Measurements from ENCODE around the gene WDR18.

WDR18 gene

GRCh38 chr19:1038978-1039645, 55.0 kb downstream of the WDR18 start:
- TF ChIP-seq CTCF (conservative IDR thresholded peaks at IDR 0.05; ENCODE audit: low read length): no peak
- DNase-seq (ENCODE audit: low read depth): peak; percentile 58
- H3K4me3 ChIP-seq (ENCODE audit: low read length): no peak overlapping the region; the same call in 1 of the 2 replicates

GRCh38 chr19:1039646-1040475, 55.7 kb downstream of the WDR18 start, which contains the start of gene ABCA7:
Gene ABCA7 (plus strand): TSS chr19:1040107. CDS start chr19:1041362, 1,255 bp downstream.
- TF ChIP-seq CTCF (conservative IDR thresholded peaks at IDR 0.05; ENCODE audit: low read length): no peak
- peak within 1 kb of the TSS; percentile 59 for H3K4me3 ChIP-seq (ENCODE audit: low read length)
- peak; percentile 97 for DNase-seq (ENCODE audit: low read depth)

GRCh38 chr19:1040476-1041271, 56.5 kb downstream of the WDR18 start:
- H3K4me3 ChIP-seq (ENCODE audit: low read length): peak overlapping the region; percentile 59
- peak; percentile 96 for DNase-seq (ENCODE audit: low read depth)
- no peak for TF ChIP-seq CTCF (conservative IDR thresholded peaks at IDR 0.05; ENCODE audit: low read length)

GRCh38 chr19:1041272-1041834, 57.2 kb downstream of the WDR18 start:
- DNase-seq (ENCODE audit: low read depth): no peak
- peak overlapping the region; percentile 59 for H3K4me3 ChIP-seq (ENCODE audit: low read length)
- no peak for TF ChIP-seq CTCF (conservative IDR thresholded peaks at IDR 0.05; ENCODE audit: low read length)

- no peak overlapping the region for H3K4me3 ChIP-seq (ENCODE audit: low read length)
- no peak for TF ChIP-seq CTCF (conservative IDR thresholded peaks at IDR 0.05; ENCODE audit: low read length)
- DNase-seq (ENCODE audit: low read depth): no peak
Measured at GRCh38 chr19:1041835-1042685, 57.9 kb downstream of the WDR18 start.
